IMR-90 (cell line): ENCODE measurements around the gene SNTG2. TPM values are rescaled to one million over a fixed set of nuclear protein-coding genes. Genes with fewer than 3 reads are reported as not detected.

Experiments used
- ATAC-seq: fragments of 200-7000 bp; cut with Tn5 transposase; 2 replicates; pipeline ENCODE4 v1.9.1; 2020; ENCODE audit warnings: low read depth, mild to moderate bottlenecking, moderate library complexity
- BruUV-seq: library from RNA; stranded (reverse); fragments of 400-500 nt; replicated peaks from 2 replicates; lab custom pipeline; 2021; lab: Mats Ljungman, UMichigan
- CTCF ChIA-PET: fragments of 300-600 bp; formaldehyde crosslinking; extraction: SDS; loops from one replicate; lab custom pipeline; 2021; ENCODE audit warnings: antibody characterized with exemption; lab: Yijun Ruan, JAX
- POLR2A ChIA-PET: fragments of 300-600 bp; sonication (Branson Sonifier 250); formaldehyde crosslinking; loops from one replicate; lab custom pipeline; 2022; ENCODE audit warnings: antibody characterized with exemption; ENCODE audit not compliant: unreplicated experiment; lab: Charles Lee
- DNase-seq: peaks from one replicate; pipeline ENCODE4 v3.0.0; 2013
- H2AFZ ChIP-seq: replicated peaks from 2 replicates; pipeline ENCODE3; 2013; ENCODE audit warnings: low read length, mild to moderate bottlenecking; ENCODE audit not compliant: poor library complexity
- H2AK5ac ChIP-seq: 2 replicates; pipeline ENCODE4 v1.6.1; 2013; ENCODE audit warnings: low read depth, low read length, inconsistent platforms
- H2AK9ac ChIP-seq: replicated peaks from 2 replicates; pipeline ENCODE3; 2013; ENCODE audit warnings: mild to moderate bottlenecking, low read depth, low read length, moderate library complexity; ENCODE audit not compliant: poor library complexity
- H2BK120ac ChIP-seq: 2 replicates; pipeline ENCODE4 v1.6.1; 2013; ENCODE audit warnings: low read depth, low read length, inconsistent platforms
- H2BK15ac ChIP-seq: 3 replicates; pipeline ENCODE4 v1.6.1; 2013; ENCODE audit warnings: low read depth, low read length, inconsistent platforms
- H2BK20ac ChIP-seq: 2 replicates; pipeline ENCODE4 v1.6.1; 2013; ENCODE audit warnings: low read depth, mild to moderate bottlenecking, inconsistent platforms, low read length, moderate library complexity
- H2BK5ac ChIP-seq: 2 replicates; pipeline ENCODE4 v1.6.1; 2013; ENCODE audit warnings: mild to moderate bottlenecking, low read depth, low read length, inconsistent platforms; ENCODE audit not compliant: poor library complexity, severe bottlenecking
- H3K14ac ChIP-seq: replicated peaks from 2 replicates; pipeline ENCODE4 v1.6.1; 2013; ENCODE audit warnings: low read depth, low read length, inconsistent platforms
- H3K18ac ChIP-seq: 2 replicates; pipeline ENCODE4 v1.6.1; 2013; ENCODE audit warnings: low read depth, low read length, control low read depth
- H3K23ac ChIP-seq: 2 replicates; pipeline ENCODE4 v1.6.1; 2013; ENCODE audit warnings: low read depth, low read length, inconsistent platforms
- H3K27ac ChIP-seq: 2 replicates; pipeline ENCODE4 v1.5.1; 2013; ENCODE audit warnings: mild to moderate bottlenecking, control low read depth, low read length; ENCODE audit not compliant: insufficient read depth
- H3K27me3 ChIP-seq: 2 replicates; pipeline ENCODE4 v1.6.1; 2013; ENCODE audit warnings: low read length; ENCODE audit not compliant: control insufficient read depth, insufficient read depth
- H3K36me3 ChIP-seq: 2 replicates; pipeline ENCODE4 v1.6.1; 2013; ENCODE audit warnings: low read length, mixed read lengths; ENCODE audit not compliant: control insufficient read depth, insufficient read depth
- H3K4ac ChIP-seq: 2 replicates; pipeline ENCODE4 v1.6.1; 2013; ENCODE audit warnings: low read depth, low read length, inconsistent platforms
- H3K4me1 ChIP-seq: 2 replicates; pipeline ENCODE4 v1.6.1; 2013; ENCODE audit warnings: low read length, mixed read lengths; ENCODE audit not compliant: control insufficient read depth, insufficient read depth
- H3K4me2 ChIP-seq: 2 replicates; pipeline ENCODE4 v1.6.1; 2013; ENCODE audit warnings: low read depth, mild to moderate bottlenecking, control low read depth, low read length, moderate library complexity
- H3K4me3 ChIP-seq: 2 replicates; pipeline ENCODE4 v1.5.1; 2013; ENCODE audit warnings: low read depth, mild to moderate bottlenecking, control low read depth, low read length, moderate library complexity; ENCODE audit not compliant: insufficient read depth
- H3K56ac ChIP-seq: 2 replicates; pipeline ENCODE4 v1.6.1; 2013; ENCODE audit warnings: low read length, inconsistent platforms; ENCODE audit not compliant: insufficient read depth; ENCODE audit errors: extremely low read depth
- H3K79me1 ChIP-seq, 2 experiments: 2 replicates each; pipeline ENCODE4 v1.6.1; 2013; ENCODE audit warnings: low read length in 2 of 2, inconsistent platforms in 1 of 2, low read depth in 1 of 2
- H3K9ac ChIP-seq: 2 replicates; pipeline ENCODE4 v1.6.1; 2013; ENCODE audit warnings: low read depth, low read length, control low read depth
- H3K9me1 ChIP-seq: 2 replicates; pipeline ENCODE4 v1.6.1; 2013; ENCODE audit warnings: low read length, inconsistent platforms; ENCODE audit not compliant: insufficient read depth
- H3K9me3 ChIP-seq: 2 replicates; pipeline ENCODE4 v1.6.1; 2013; ENCODE audit warnings: low read length; ENCODE audit not compliant: control insufficient read depth, insufficient read depth
- H4K20me1 ChIP-seq: 2 replicates; pipeline ENCODE4 v1.6.1; 2013; ENCODE audit warnings: low read length, inconsistent platforms; ENCODE audit not compliant: insufficient read depth
- H4K5ac ChIP-seq: 2 replicates; pipeline ENCODE4 v1.6.1; 2013; ENCODE audit warnings: mild to moderate bottlenecking, low read depth, low read length, control low read depth
- H4K8ac ChIP-seq, 2 experiments: 2 replicates each; pipeline ENCODE4 v1.6.1; 2013; ENCODE audit warnings: low read depth in 2 of 2, low read length in 2 of 2, control low read depth in 1 of 2, inconsistent platforms in 1 of 2
- H4K91ac ChIP-seq: 2 replicates; pipeline ENCODE4 v1.6.1; 2013; ENCODE audit warnings: low read depth, low read length, inconsistent platforms; ENCODE audit not compliant: insufficient read depth
- BHLHE40 ChIP-seq: fragments of 150-350 bp; IDR thresholded peaks from 2 replicates; pipeline ENCODE4 v1.6.1; 2016; ENCODE audit warnings: mild to moderate bottlenecking, low read depth, low read length
- CEBPB ChIP-seq: IDR thresholded peaks from 2 replicates; pipeline ENCODE4 v1.6.1; 2012; ENCODE audit warnings: low read depth, low read length, improper control_type of control experiment
- CHD1 ChIP-seq: IDR thresholded peaks from 2 replicates; pipeline ENCODE4 v1.6.1; 2012; ENCODE audit warnings: low read depth, low read length, improper control_type of control experiment
- MXI1 ChIP-seq: IDR thresholded peaks from 2 replicates; pipeline ENCODE4 v1.6.1; 2012; ENCODE audit warnings: low read depth, mild to moderate bottlenecking, low read length, moderate library complexity, borderline replicate concordance
- NFE2L2 ChIP-seq: fragments of 150-350 bp; IDR thresholded peaks from 2 replicates; pipeline ENCODE4 v1.6.1; 2016; ENCODE audit warnings: low read depth, mild to moderate bottlenecking, low read length
- POLR2A ChIP-seq: IDR thresholded peaks from 2 replicates; pipeline ENCODE4 v1.6.1; 2012; ENCODE audit warnings: mild to moderate bottlenecking, low read depth, low read length
- RAD21 ChIP-seq: IDR thresholded peaks from 2 replicates; pipeline ENCODE4 v1.6.1; 2012; ENCODE audit warnings: low read length, improper control_type of control experiment
- RCOR1 ChIP-seq: IDR thresholded peaks from 2 replicates; pipeline ENCODE4 v1.6.1; 2012; ENCODE audit warnings: mild to moderate bottlenecking, low read length, improper control_type of control experiment; ENCODE audit not compliant: insufficient replicate concordance
- RFX5 ChIP-seq: IDR thresholded peaks from 2 replicates; pipeline ENCODE4 v1.8.0; 2012; ENCODE audit warnings: low read depth, mild to moderate bottlenecking, low read length, moderate library complexity
- SMC3 ChIP-seq: fragments of 150-350 bp; IDR thresholded peaks from 2 replicates; pipeline ENCODE4 v1.6.1; 2016; ENCODE audit warnings: low read depth, mild to moderate bottlenecking, antibody characterized with exemption, low read length, moderate library complexity
- WGBS, 2 experiments: methylation state at CpG; one replicate each; pipeline versions ENCODE4 v1.1.5 to v1.1.7; 2013; ENCODE audit warnings: missing lambda C conversion rate in 2 of 2; ENCODE audit not compliant: insufficient read length in 1 of 2; ENCODE audit errors: extremely low coverage in 2 of 2; 5-methylcytosine and 5-hydroxymethylcytosine counted together
- dilution Hi-C: fragments of 300-500 bp; cut with HindIII; formaldehyde crosslinking; loops from one replicate; pipeline ENCODE4 v1.14.3; 2018; ENCODE audit warnings: low sequenced_read_pairs; ENCODE audit not compliant: unreplicated experiment
- in situ Hi-C: fragments of 300-500 bp; cut with MboI; formaldehyde crosslinking; loops from 3 replicates; pipeline ENCODE4 v1.14.3; 2019; ENCODE audit warnings: low sequenced_read_pairs, inconsistent platforms, mixed read lengths
- intact Hi-C: fragments of 100-400 bp; cut with micrococcal nuclease; formaldehyde crosslinking; loops from 2 replicates; pipeline ENCODE4 v1.10.0; 2022
- polyA plus RNA-seq, 3 experiments: library from polyadenylated mRNA; depleted of rRNA; stranded (reverse); fragments of >200 nt; gene quantifications; 2 replicates each; pipeline ENCODE4 v1.2.3, GENCODE V29; 2012; ENCODE audit warnings: low replicate concordance in 1 of 3
- total RNA-seq: library from RNA; depleted of rRNA; stranded (reverse); fragments of >200 nt; gene quantifications from 2 replicates; pipeline ENCODE4 v1.2.3, GENCODE V29; 2012
- TF ChIP-seq, protein P1 (sequence below): fragments of 150-350 bp; IDR thresholded peaks from 2 replicates; pipeline ENCODE4 v1.6.1; 2017; ENCODE audit warnings: mild to moderate bottlenecking, antibody characterized with exemption, low read length, low read depth
- TF ChIP-seq, protein P2 (sequence below): fragments of 150-350 bp; IDR thresholded peaks from 2 replicates; pipeline ENCODE4 v1.6.1; 2016; ENCODE audit warnings: low read depth, mild to moderate bottlenecking, low read length, moderate library complexity, borderline replicate concordance
- TF ChIP-seq, protein P3 (sequence below): conservative IDR thresholded peaks from 2 replicates; pipeline ENCODE4 v1.5.1; 2012; ENCODE audit warnings: mild to moderate bottlenecking, low read depth, low read length, improper control_type of control experiment

Gene SNTG2
- total and polyA plus RNA-seq, 2 of the 4 experiments (the other 2 are of a cell fraction): under 0.01 to 0.17 TPM

DNA sequence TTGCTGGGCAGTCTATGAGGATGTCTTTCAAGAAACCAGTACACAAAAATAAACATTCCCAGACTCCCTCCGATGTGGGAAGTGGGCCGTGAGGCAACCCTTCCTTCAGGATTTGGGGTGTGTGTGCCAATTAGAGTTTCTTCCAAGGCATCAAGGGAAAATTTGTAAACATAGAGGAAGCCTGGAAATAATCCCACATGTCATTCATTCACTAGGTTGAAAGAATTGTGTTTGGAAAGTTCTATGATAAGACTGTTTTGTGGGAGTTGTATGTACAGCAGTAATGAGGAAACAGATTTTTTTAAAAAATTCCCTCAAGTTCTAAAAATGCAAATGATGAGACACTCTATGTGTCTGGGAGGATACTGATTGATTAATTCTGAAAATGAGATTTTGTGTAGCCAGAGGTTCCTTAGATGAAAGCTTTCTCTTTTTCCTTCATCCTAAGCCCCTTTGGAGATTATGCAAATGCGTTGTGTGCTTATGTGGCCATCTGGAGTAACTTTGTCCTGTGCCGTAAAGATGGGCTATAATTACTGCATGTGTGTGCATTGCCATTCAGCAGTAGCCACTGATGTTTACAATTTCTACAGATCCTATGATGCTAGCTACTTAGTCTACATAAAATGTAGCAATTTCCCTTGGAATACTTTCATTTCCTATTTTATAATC lies 354.8 kb downstream of the SNTG2 start:
- no peak overlapping the region for H3K9ac ChIP-seq
- H3K4me1 ChIP-seq: no peaks in the 10 kb centered on the region
- CTCF ChIA-PET: interaction anchor here (0.5 to 0.7 kb wide), 2 partner anchors 15 to 236 kb away, joined by 3 to 4 read pairs; no protein-coding TSS in a partner anchor
- no peaks in the 10 kb centered on the region for H4K20me1 ChIP-seq
- H2BK5ac ChIP-seq: no peak overlapping the region
- H3K56ac ChIP-seq: no peak overlapping the region
- H2BK15ac ChIP-seq: no peak overlapping the region
- in situ Hi-C loops (no loop called here), intact Hi-C loops (no loop called here), dilution Hi-C loops (no loop called here)
- no peak overlapping the region for H3K18ac ChIP-seq
- H3K9me3 ChIP-seq: peaks cover 19% of the 10 kb centered on the region
- TF ChIP-seq SMC3 (no peak), BHLHE40 (no peak), RFX5 (no peak), CHD1 (no peak), RAD21 (no peak), RCOR1 (no peak), CEBPB (no peak), NFE2L2 (no peak), POLR2A (no peak), MXI1 (no peak)
- TF ChIP-seq, protein P1, sequence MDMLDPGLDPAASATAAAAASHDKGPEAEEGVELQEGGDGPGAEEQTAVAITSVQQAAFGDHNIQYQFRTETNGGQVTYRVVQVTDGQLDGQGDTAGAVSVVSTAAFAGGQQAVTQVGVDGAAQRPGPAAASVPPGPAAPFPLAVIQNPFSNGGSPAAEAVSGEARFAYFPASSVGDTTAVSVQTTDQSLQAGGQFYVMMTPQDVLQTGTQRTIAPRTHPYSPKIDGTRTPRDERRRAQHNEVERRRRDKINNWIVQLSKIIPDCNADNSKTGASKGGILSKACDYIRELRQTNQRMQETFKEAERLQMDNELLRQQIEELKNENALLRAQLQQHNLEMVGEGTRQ: no peak
- TF ChIP-seq, protein P2, sequence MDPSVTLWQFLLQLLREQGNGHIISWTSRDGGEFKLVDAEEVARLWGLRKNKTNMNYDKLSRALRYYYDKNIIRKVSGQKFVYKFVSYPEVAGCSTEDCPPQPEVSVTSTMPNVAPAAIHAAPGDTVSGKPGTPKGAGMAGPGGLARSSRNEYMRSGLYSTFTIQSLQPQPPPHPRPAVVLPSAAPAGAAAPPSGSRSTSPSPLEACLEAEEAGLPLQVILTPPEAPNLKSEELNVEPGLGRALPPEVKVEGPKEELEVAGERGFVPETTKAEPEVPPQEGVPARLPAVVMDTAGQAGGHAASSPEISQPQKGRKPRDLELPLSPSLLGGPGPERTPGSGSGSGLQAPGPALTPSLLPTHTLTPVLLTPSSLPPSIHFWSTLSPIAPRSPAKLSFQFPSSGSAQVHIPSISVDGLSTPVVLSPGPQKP: no peak
- TF ChIP-seq, protein P3, sequence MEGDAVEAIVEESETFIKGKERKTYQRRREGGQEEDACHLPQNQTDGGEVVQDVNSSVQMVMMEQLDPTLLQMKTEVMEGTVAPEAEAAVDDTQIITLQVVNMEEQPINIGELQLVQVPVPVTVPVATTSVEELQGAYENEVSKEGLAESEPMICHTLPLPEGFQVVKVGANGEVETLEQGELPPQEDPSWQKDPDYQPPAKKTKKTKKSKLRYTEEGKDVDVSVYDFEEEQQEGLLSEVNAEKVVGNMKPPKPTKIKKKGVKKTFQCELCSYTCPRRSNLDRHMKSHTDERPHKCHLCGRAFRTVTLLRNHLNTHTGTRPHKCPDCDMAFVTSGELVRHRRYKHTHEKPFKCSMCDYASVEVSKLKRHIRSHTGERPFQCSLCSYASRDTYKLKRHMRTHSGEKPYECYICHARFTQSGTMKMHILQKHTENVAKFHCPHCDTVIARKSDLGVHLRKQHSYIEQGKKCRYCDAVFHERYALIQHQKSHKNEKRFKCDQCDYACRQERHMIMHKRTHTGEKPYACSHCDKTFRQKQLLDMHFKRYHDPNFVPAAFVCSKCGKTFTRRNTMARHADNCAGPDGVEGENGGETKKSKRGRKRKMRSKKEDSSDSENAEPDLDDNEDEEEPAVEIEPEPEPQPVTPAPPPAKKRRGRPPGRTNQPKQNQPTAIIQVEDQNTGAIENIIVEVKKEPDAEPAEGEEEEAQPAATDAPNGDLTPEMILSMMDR: no peak
- POLR2A ChIA-PET: no interaction called here
- H4K8ac ChIP-seq: no peak overlapping the region
- H3K27me3 ChIP-seq: no peaks in the 10 kb centered on the region
- H4K91ac ChIP-seq: no peak overlapping the region
- H2AK9ac ChIP-seq: no peak overlapping the region
- H3K79me1 ChIP-seq: no peaks in the 10 kb centered on the region
- no peak overlapping the region for H3K27ac ChIP-seq
- H3K23ac ChIP-seq: no peak overlapping the region
- DNase-seq (no peak), ATAC-seq (no peak)
- H3K4me2 ChIP-seq: no peak overlapping the region
- no peaks in the 10 kb centered on the region for H3K36me3 ChIP-seq
- H3K4ac ChIP-seq: no peak overlapping the region
- no TSS peak for BruUV-seq
- H2BK20ac ChIP-seq: no peak overlapping the region
- H2AFZ ChIP-seq: no peak overlapping the region
- no peak overlapping the region for H3K4me3 ChIP-seq
- WGBS, 2 experiments: no CpG with 5 or more reads among the region's 4 CpGs
- no peak overlapping the region for H2AK5ac ChIP-seq
- no peaks in the 10 kb centered on the region for H3K9me1 ChIP-seq
- no peak overlapping the region for H2BK120ac ChIP-seq
- H4K5ac ChIP-seq: no peak overlapping the region
- H3K14ac ChIP-seq: no peak overlapping the region
